ENCODE data around the gene STEAP1.

DNA sequence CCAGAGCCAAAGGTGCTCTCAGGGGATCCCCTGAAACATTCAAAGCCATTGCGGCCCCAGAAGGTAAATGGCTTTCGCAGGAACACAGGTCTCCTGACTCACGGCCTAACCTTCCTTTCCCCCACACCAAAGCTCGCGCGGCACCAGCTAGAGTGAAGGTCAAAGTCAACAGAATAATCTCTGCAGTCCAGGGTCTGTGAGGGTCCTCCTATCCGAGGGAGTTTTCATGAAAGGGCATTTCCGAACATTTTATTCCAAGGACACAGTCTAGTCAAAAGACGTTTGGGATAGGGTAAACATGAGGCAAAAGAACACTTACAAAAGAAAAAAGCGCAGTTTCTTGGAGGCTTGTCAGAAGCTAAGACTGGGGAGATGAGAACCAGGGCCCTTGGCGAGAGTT, 56.7 kb downstream of the STEAP1 start:
- TF ChIP-seq POLR2A (IDR thresholded peaks at IDR 0.05; ENCODE audit: low read depth, low read length) (no peak), SPI1 (IDR thresholded peaks at IDR 0.05; ENCODE audit: low read depth, low read length) (no peak), PAX5 (IDR thresholded peaks at IDR 0.05; ENCODE audit: insufficient read depth, low read length, severe bottlenecking) (no peak), TAF1 (IDR thresholded peaks at IDR 0.05; ENCODE audit: low read depth, low read length) (no peak)
